ENCODE measurements around the gene CRACR2B. TPM values are rescaled to one million over a fixed set of nuclear protein-coding genes. Genes with fewer than 3 reads are reported as not detected.

The CRACR2B gene
- total and polyA plus RNA-seq, 2 of the 8 experiments (the other 6 are each of a cell fraction or from before 2014, with no cell fraction given) = 18.2 to 26.4 TPM

DNA sequence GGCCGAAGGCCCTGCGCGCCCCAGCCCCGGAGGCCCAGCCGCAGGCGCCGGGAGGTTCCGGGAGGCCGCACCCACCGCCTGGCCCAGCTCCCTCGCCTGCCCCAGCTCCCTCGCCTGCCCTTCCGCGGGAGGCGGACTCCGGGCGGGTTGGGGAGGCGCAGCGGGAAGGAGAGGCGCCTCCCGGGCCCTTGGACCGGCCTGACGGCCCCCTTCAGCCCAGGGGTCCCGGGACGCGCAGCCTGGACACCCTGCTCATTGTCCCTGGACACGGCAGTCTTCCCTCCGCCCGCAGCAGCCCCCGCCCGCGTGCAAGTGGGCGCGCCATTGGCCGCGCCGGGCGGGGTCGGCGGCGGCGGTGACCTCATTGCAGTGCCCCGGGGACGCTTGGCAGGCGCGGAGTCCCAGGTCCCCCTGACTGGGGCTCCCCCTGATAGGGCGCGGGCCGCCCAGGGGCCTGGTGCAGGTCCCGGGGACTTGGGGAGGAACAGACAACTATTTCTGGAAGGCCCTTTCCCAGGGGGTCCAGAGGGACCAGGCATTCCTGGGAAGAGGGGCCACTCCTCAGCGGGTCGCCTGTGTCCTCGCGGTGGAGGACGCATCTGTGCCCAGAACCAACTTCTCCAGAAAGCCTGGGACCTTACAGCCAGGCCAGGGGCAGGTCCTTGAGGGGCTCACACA lies 5.5 kb downstream of the CRACR2B start (continued):
- TF ChIP-seq BCL11A (IDR thresholded peaks at IDR 0.05; ENCODE audit: low read depth in 2 of 2, low read length in 2 of 2) (no peak), CREB1 (IDR thresholded peaks at IDR 0.05) (peak; percentile 48; the same call in 1 of the 2 replicates), SIN3A (conservative IDR thresholded peaks at IDR 0.05 in 1 of 2, IDR thresholded peaks at IDR 0.05 in 1 of 2; ENCODE audit: low read depth in 1 of 2, low read length in 2 of 2) (no peak), HDAC2 (IDR thresholded peaks at IDR 0.05; ENCODE audit: borderline replicate concordance in 1 of 2, low read depth in 2 of 2, low read length in 2 of 2) (no peak), SP4 (IDR thresholded peaks at IDR 0.05; ENCODE audit: low read length) (no peak), BACH1 (IDR thresholded peaks at IDR 0.05; ENCODE audit: low read length) (no peak), SUZ12 (IDR thresholded peaks at IDR 0.05; ENCODE audit: low read length) (no peak), SP2 (IDR thresholded peaks at IDR 0.05; ENCODE audit: low read length) (no peak), KDM4A (IDR thresholded peaks at IDR 0.05; ENCODE audit: low read depth, low read length, severe bottlenecking) (peak; percentile 22), KDM5A (IDR thresholded peaks at IDR 0.05; ENCODE audit: low read length) (no peak), EP300 (IDR thresholded peaks at IDR 0.05; ENCODE audit: borderline replicate concordance in 1 of 2, low read depth in 2 of 2, low read length in 2 of 2) (no peak), TAF1 (IDR thresholded peaks at IDR 0.05; ENCODE audit: low read depth, low read length) (no peak), NANOG (IDR thresholded peaks at IDR 0.05; ENCODE audit: insufficient read depth, low read depth, low read length, poor library complexity, severe bottlenecking) (no peak), TCF12 (IDR thresholded peaks at IDR 0.05; ENCODE audit: low read depth, low read length) (no peak), PHF8 (conservative IDR thresholded peaks at IDR 0.05; ENCODE audit: low read depth, low read length) (no peak), YY1 (IDR thresholded peaks at IDR 0.05; ENCODE audit: low read depth, low read length) (0 out of 2 replicates have a peak, but pooled peaks have one; percentile 17)

Data from H1 (cell line).